GM11168 (cell line): Measurements from ENCODE around the gene PARP8.
"Not testable (repeated sequence)": the region's sequence is repeated elsewhere in the genome, so short reads cannot be mapped to it uniquely, and the experiment has no call there.

Source experiments
- in situ Hi-C: fragments of 300-500 bp; cut with MboI; formaldehyde crosslinking; loops from one replicate; pipeline ENCODE4 v1.12.0; 2022; ENCODE audit warnings: low sequenced_read_pairs; ENCODE audit not compliant: unreplicated experiment

PARP8 gene

GRCh38 chr5:50666261-50667022 is at the start of gene PARP8:
PARP8 (plus strand) TSS chr5:50666637; CDS start chr5:50667096, 459 bp downstream.
- in situ Hi-C loops, result loop anchor here (5.0 kb wide), 1 partner anchor 46 kb away; no protein-coding TSS in a partner anchor

GRCh38 chr5:50623666-50624065 is 42.8 kb upstream of the PARP8 start:
- in situ Hi-C loops, result no loop called here

- in situ Hi-C loops, result not testable (repeated sequence)
Observed at GRCh38 chr5:50634866-50635265, 31.6 kb upstream of the PARP8 start.

- in situ Hi-C loops, result not testable (repeated sequence)
Observed at GRCh38 chr5:50637576-50637975, 28.9 kb upstream of the PARP8 start.

- in situ Hi-C loops, result no loop called here
Observed at GRCh38 chr5:50646591-50646990, 19.8 kb upstream of the PARP8 start.

- in situ Hi-C loops, result no loop called here
Observed at GRCh38 chr5:50647726-50648125, 18.7 kb upstream of the PARP8 start.

GRCh38 chr5:50653946-50654345 is 12.5 kb upstream of the PARP8 start:
- in situ Hi-C loops, result no loop called here

- in situ Hi-C loops, result no loop called here
Observed at GRCh38 chr5:50655067-50655809, 11.2 kb upstream of the PARP8 start.

GRCh38 chr5:50655810-50656205 is 10.6 kb upstream of the PARP8 start:
- in situ Hi-C loops, result no loop called here

GRCh38 chr5:50657044-50657443 is 9.4 kb upstream of the PARP8 start:
- in situ Hi-C loops, result no loop called here

GRCh38 chr5:50658246-50658645 is 8.2 kb upstream of the PARP8 start:
- in situ Hi-C loops, result no loop called here

GRCh38 chr5:50663636-50664035 is 2.8 kb upstream of the PARP8 start:
- in situ Hi-C loops, result no loop called here

GRCh38 chr5:50665091-50665490 is 1.3 kb upstream of the PARP8 start:
- in situ Hi-C loops, result loop anchor here (5.0 kb wide), 1 partner anchor 47 kb away; no protein-coding TSS in a partner anchor

GRCh38 chr5:50665761-50666202 is 655 bp upstream of the PARP8 start:
- in situ Hi-C loops, result loop anchor here (5.0 kb wide), 1 partner anchor 47 kb away; no protein-coding TSS in a partner anchor

- in situ Hi-C loops, result loop anchor here (5.0 kb wide), 1 partner anchor 45 kb away; no protein-coding TSS in a partner anchor
Observed at GRCh38 chr5:50667023-50667652, 701 bp downstream of the PARP8 start.

- in situ Hi-C loops, result loop anchor here (5.0 kb wide), 1 partner anchor 44 kb away; no protein-coding TSS in a partner anchor
Observed at GRCh38 chr5:50667653-50668595, 1.5 kb downstream of the PARP8 start.

GRCh38 chr5:50668636-50669035 is 2.2 kb downstream of the PARP8 start:
- in situ Hi-C loops, result loop anchor here (5.0 kb wide), 1 partner anchor 44 kb away; no protein-coding TSS in a partner anchor

GRCh38 chr5:50672663-50673062 is 6.2 kb downstream of the PARP8 start:
- in situ Hi-C loops, result no loop called here

GRCh38 chr5:50673444-50673843 is 7.0 kb downstream of the PARP8 start:
- in situ Hi-C loops, result not testable (repeated sequence)

- in situ Hi-C loops, result no loop called here
Observed at GRCh38 chr5:50675385-50675784, 8.9 kb downstream of the PARP8 start.
